ENCODE results near the gene SULT6B1.
A peak's percentile ranks its signal among the peaks of the same experiment; 100 is the strongest.
"Not testable (repeated sequence)": the region's sequence is repeated elsewhere in the genome, so short reads cannot be mapped to it uniquely, and the experiment has no call there.

Gene SULT6B1

DNA sequence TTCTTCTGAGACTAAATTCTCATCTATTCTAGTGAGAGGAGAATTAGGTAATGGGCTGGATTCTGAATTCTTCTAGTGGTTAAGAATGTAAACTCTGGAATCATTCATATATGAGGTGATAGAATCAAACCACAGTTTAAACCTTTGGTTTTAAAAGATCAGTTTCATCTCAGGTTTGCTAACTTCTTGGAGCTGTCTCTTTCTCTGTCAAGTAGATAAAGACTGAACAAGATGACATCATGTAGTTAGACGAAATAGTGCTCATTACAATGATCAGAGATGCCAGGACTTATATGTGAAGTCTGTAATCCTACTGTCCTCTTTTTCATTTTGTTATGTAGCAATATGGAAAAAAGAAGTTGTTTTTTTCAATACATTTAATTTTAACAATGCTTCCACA lies 12.7 kb upstream of the SULT6B1 start:
- no peaks in the 10 kb centered on the region for H3K9me2 ChIP-seq (replicated peaks; ENCODE audit: insufficient read depth, low read length)
- H3K36me3 ChIP-seq (ENCODE audit: low read length), result peaks cover 45% of the 10 kb centered on the region
- H3K4me2 ChIP-seq (ENCODE audit: low read depth, low read length, poor library complexity, severe bottlenecking), result no peak overlapping the region
- H2AFZ ChIP-seq (ENCODE audit: low read depth, low read length, severe bottlenecking), result no peak overlapping the region
- H3F3A ChIP-seq (ENCODE audit: insufficient read depth), result peaks cover 45% of the 10 kb centered on the region
- no peaks in the 10 kb centered on the region for H3K9me3 ChIP-seq (ENCODE audit: insufficient read depth, low read length)
- H3K9ac ChIP-seq (ENCODE audit: low read length), result no peak overlapping the region
- no peak overlapping the region for H3K4me3 ChIP-seq (ENCODE audit: insufficient read depth, low read length, poor library complexity, severe bottlenecking)
- H3K27ac ChIP-seq (ENCODE audit: low read depth, low read length), result peak overlapping the region; percentile 1; the same call in 1 of the 2 replicates
- no peaks in the 10 kb centered on the region for H3K27me3 ChIP-seq (ENCODE audit: low read length)
- H3K79me2 ChIP-seq (ENCODE audit: insufficient read depth, low read length), result peaks cover 63% of the 10 kb centered on the region
- H4K20me1 ChIP-seq (ENCODE audit: low read depth, low read length), result no peaks in the 10 kb centered on the region
- no peak for TF ChIP-seq CTCF (IDR thresholded peaks at IDR 0.05; ENCODE audit: insufficient read depth, low read length, poor library complexity, severe bottlenecking)
- TF ChIP-seq EZH2phosphoT487 (conservative IDR thresholded peaks at IDR 0.05; ENCODE audit: low read length), result no peak

- Histone ChIP-seq H3K79me2 (ENCODE audit: insufficient read depth, low read length) (peaks cover 49% of the 10 kb centered on the region), H3K9me3 (ENCODE audit: insufficient read depth, low read length) (no peaks in the 10 kb centered on the region), H3K27ac (ENCODE audit: low read depth, low read length) (peak overlapping the region; percentile 81), H3K27me3 (ENCODE audit: low read length) (no peaks in the 10 kb centered on the region), H3K4me2 (ENCODE audit: low read depth, low read length, poor library complexity, severe bottlenecking) (peak overlapping the region; percentile 95), H3K4me3 (ENCODE audit: insufficient read depth, low read length, poor library complexity, severe bottlenecking) (peak overlapping the region; percentile 81), H3F3A (ENCODE audit: insufficient read depth) (peaks cover 45% of the 10 kb centered on the region), H4K20me1 (ENCODE audit: low read depth, low read length) (no peaks in the 10 kb centered on the region), H3K9ac (ENCODE audit: low read length) (peak overlapping the region; percentile 82; the same call in 1 of the 2 replicates), H2AFZ (ENCODE audit: low read depth, low read length, severe bottlenecking) (no peak overlapping the region), H3K9me2 (replicated peaks; ENCODE audit: insufficient read depth, low read length) (no peaks in the 10 kb centered on the region), H3K36me3 (ENCODE audit: low read length) (peaks cover 26% of the 10 kb centered on the region)
- TF ChIP-seq CTCF (IDR thresholded peaks at IDR 0.05; ENCODE audit: insufficient read depth, low read length, poor library complexity, severe bottlenecking), result no peak
- TF ChIP-seq EZH2phosphoT487 (conservative IDR thresholded peaks at IDR 0.05; ENCODE audit: low read length), result no peak
Measured at GRCh38 chr2:37198681-37199065, 10.2 kb upstream of the SULT6B1 start.

- no peak for TF ChIP-seq CTCF (IDR thresholded peaks at IDR 0.05; ENCODE audit: insufficient read depth, low read length, poor library complexity, severe bottlenecking)
- no peak for TF ChIP-seq EZH2phosphoT487 (conservative IDR thresholded peaks at IDR 0.05; ENCODE audit: low read length)
- Histone ChIP-seq H3K36me3 (ENCODE audit: low read length) (peaks cover 13% of the 10 kb centered on the region; the same call in 1 of the 2 replicates), H3K27me3 (ENCODE audit: low read length) (no peaks in the 10 kb centered on the region), H3K9me3 (ENCODE audit: insufficient read depth, low read length) (no peaks in the 10 kb centered on the region), H3K9ac (ENCODE audit: low read length) (peak within 1 kb of the TSS; percentile 82), H3K79me2 (ENCODE audit: insufficient read depth, low read length) (peaks cover 43% of the 10 kb centered on the region), H3F3A (ENCODE audit: insufficient read depth) (peaks cover 31% of the 10 kb centered on the region), H4K20me1 (ENCODE audit: low read depth, low read length) (no peaks in the 10 kb centered on the region), H3K4me3 (ENCODE audit: insufficient read depth, low read length, poor library complexity, severe bottlenecking) (peak within 1 kb of the TSS; percentile 81), H3K4me2 (ENCODE audit: low read depth, low read length, poor library complexity, severe bottlenecking) (peak within 1 kb of the TSS; percentile 95), H3K9me2 (replicated peaks; ENCODE audit: insufficient read depth, low read length) (no peaks in the 10 kb centered on the region), H3K27ac (ENCODE audit: low read depth, low read length) (peak within 1 kb of the TSS; percentile 81), H2AFZ (ENCODE audit: low read depth, low read length, severe bottlenecking) (peak within 1 kb of the TSS; percentile 81)
Measured at GRCh38 chr2:37196320-37197195, 8.1 kb upstream of the SULT6B1 start, which contains the start of gene CEBPZOS. CEBPZOS (plus strand) TSS chr2:37196496; CDS start chr2:37199705, 3,209 bp downstream.

DNA sequence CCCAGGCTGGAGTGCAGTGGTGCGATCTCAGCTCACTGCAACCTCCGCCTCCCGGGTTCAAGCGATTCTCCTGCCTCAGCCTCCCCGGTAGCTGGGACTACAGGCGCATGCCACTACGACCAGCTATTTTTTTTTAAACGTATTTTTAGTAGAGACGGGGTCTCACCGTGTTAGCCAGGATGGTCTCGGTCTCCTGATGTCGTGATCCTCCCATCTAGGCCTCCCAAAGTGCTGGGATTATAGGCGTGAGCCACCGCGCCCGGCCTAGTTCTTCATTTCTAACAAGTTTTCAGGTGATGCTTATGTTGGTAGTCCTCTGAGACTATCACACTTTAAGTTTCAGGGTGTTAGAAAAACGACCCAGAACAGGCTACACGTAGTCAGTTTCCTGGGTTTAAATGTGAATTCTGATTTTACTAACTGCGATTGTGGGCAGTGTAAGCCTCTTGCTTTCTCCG lies 7.4 kb upstream of the SULT6B1 start:
- Histone ChIP-seq H3F3A (ENCODE audit: insufficient read depth) (peaks cover 25% of the 10 kb centered on the region), H3K9ac (ENCODE audit: low read length) (peak overlapping the region; percentile 82; the same call in 1 of the 2 replicates), H3K79me2 (ENCODE audit: insufficient read depth, low read length) (peaks cover 42% of the 10 kb centered on the region), H3K4me2 (ENCODE audit: low read depth, low read length, poor library complexity, severe bottlenecking) (peak overlapping the region; percentile 95), H2AFZ (ENCODE audit: low read depth, low read length, severe bottlenecking) (peak overlapping the region; percentile 81), H3K27ac (ENCODE audit: low read depth, low read length) (peak overlapping the region; percentile 31; the same call in 1 of the 2 replicates), H3K4me3 (ENCODE audit: insufficient read depth, low read length, poor library complexity, severe bottlenecking) (peak overlapping the region; percentile 81)
- not testable (repeated sequence) for H4K20me1 ChIP-seq (ENCODE audit: low read depth, low read length); H3K9me3 ChIP-seq (ENCODE audit: insufficient read depth, low read length); H3K27me3 ChIP-seq (ENCODE audit: low read length); H3K9me2 ChIP-seq (replicated peaks; ENCODE audit: insufficient read depth, low read length); H3K36me3 ChIP-seq (ENCODE audit: low read length)

All from SU-DHL-6 (cell line).